ENCODE results near the gene SLC51B.
"Not testable (repeated sequence)": the region's sequence is repeated elsewhere in the genome, so short reads cannot be mapped to it uniquely, and the experiment has no call there.

The SLC51B gene

DNA sequence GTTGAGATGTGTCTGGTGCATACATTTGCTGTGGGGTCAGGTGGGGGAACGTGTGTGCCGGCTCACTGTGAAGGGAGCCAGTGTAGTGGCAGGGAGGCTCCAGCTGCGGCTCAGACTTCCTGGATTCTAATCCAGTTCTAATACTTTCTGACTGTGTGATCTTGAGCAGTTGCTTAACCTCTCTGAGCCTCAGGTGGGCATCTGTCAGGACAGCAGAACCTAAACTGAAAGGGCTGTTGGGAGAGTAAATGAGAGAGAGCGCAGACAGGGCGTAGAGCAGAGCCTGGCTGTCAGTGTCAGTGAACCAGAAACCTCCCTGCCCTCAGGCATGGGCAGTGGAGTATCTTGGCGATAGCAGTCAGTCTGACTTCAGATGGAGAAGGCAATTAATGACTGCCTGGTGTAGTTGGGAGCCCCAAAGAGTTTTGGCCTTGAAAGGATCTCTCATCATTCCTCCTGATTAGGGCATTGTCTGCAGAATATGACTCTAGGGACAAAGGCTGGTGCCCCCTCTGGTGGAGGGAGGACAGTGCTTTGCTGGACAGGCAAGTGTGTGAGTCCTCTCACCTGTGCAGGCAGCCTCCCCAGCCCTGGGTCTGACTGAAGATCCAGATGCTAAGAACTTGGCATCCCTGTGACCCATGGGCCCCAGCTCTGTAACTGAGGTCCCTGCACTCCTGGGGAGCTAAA lies 40.9 kb downstream of the SLC51B start:
- DNase-seq: peak; percentile 44

DNA sequence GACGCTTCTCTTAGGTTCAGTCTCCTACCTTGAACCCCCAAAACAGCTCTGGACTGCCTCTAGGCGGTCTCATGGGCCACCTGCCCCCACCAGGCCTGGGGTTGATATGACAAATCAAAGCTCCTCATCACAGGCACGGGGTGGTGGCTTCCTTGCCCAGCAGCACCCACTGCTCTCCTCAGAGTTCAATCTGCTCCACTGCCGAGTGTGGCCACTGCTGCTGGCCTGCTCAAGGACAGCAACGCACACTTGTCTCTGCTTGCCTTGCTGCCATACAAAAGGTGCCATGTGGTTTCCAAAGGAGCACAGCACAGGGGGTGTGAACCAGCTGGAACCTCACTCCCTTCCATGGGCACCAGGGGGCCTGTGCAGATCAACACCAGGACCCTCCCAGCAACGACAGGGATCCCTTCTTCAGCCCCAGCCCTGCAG lies 41.5 kb downstream of the SLC51B start:
- DNase-seq: no peak

DNA sequence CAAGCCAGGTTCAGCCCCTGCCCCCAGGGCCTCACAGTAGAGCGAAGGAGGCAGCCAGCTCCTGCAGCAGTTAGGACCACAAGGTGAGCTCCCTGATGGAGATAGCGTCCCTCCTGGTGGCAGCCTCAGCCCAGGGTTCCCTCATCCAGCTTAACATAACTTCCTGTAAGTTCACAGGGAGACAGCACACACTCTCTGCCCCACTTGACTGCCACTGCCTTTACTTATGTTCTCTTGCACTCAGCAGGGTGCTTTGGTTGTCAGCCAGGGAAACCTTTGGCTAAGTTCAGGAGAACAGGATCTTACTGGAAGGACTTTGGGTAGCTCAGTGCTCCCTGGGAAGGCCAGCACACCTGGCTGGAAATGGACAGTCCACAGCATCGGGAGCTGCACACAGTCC lies 42.2 kb downstream of the SLC51B start:
- no peak for DNase-seq

DNA sequence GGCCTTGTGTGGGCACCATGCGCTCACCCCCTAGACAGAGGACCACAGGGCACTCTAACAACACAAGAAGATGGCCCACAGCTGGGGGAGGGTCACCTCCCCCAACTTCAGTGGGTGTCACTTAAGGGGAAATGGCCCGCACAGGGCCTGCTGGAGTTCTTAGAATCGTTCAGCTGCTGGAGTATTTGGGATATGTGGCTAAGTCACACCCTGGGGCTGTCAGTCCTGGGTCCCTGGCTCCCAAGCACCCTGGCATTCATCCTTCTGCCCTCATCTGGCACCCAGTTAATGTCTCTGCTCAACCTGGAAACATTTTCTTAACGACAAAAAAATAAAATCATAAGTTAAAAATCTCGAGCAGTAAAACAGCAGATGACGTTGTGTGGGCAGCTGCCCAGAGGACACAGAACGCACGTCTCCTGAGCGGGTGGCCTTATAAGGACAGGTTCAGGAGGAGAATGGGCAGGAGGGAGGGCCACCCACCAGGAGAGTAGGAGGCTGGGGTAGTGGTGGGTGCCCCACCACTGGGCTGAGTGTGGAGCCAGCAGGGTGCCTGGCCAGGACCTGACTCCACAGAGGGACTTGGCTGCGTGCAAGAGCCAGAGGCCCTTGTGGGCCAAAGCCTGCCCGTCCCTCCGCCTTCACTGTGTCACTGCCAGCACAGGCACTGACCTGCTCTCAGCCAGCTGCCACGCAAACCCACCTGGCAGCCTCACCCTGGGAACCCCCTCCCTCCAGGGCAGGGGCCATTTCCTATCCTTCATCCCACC lies 42.9 kb downstream of the SLC51B start:
- DNase-seq: no peak

DNA sequence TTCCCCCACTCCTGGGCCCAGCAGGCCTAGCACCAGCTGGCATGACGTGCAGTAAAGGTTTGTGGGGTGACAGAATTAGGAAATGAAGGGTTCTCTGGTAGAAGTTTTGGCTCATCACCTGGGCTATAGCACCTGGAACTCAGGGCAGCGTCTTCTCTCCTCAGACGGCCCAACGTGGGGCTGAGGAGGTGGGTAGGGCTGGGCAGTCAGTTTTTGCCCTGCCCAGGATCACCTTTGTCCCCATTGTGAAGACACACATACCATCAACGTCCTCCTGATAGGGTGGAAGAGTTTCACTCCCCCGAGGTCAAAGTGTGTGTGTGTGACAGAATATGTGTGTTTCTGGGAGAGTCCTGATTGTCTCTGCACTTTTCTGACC lies 43.4 kb downstream of the SLC51B start:
- no peak for DNase-seq

DNA sequence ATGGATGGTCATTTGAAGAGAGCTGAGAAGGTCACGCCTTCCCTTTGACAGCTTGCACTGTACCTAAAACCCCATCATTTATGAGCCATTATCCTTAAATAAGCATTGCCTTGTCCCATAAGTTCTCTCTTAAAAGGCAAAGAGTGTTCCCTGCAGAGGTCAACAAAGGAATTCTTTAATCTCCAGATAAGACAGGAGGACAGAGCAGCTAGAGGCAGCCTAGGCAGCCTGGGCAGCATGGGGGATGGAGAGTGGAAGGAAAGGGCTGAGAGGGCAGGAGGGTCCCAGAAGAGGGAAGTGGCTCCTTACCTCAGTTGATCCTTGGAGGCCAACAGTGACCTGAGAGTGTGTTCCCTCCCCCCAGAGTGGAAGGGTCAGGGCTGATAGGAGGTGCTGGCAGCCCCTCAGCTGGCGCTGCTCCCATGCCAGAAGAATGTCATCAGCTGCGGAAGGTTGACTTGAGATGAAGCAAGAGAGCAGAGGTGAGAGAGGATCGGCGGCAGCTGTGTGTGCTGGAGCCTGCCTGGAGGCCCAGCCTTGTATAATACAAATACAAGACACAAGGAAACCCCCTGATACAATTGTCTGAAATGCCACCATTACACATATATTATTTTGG lies 44.1 kb downstream of the SLC51B start:
- DNase-seq: no peak

DNA sequence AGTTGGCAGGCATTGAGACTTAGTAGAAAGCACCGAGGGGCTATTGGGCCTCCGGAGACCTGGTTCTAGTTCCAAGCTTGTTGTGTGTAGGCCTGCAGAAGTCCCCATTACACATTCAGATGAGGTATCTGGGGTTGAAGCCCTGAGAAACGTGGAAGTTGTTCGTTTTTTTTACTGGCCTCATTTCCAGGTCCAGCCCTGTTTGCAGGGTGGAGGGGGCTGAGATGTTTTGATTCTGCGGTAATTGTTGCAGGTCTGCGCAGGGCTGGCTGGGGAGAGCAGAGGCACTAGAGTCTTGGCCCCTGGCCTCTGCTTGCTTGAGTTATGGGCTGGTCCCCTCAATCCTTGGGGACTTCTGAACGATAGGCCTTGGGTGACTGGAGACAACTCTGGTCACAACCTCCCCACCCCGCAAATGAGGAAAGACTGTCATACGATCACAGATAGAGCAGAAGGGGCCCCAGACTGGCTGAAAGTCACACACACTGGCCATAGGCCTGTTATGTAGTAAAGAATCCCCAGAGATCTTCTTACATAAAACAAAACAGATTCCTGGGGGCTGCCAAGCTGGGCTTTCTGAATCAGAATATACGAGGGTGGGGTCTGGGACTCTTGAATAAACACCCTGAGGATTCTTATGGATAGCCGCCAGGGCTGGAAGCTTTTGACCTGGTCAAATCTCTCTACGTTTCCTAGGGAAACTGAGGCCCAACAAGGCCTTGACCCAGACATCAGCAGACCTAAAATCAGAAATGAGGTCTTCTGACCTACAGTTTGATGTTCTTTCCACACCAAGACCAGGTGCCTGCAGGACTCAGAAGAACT lies 47.0 kb downstream of the SLC51B start:
- DNase-seq: no peak

DNA sequence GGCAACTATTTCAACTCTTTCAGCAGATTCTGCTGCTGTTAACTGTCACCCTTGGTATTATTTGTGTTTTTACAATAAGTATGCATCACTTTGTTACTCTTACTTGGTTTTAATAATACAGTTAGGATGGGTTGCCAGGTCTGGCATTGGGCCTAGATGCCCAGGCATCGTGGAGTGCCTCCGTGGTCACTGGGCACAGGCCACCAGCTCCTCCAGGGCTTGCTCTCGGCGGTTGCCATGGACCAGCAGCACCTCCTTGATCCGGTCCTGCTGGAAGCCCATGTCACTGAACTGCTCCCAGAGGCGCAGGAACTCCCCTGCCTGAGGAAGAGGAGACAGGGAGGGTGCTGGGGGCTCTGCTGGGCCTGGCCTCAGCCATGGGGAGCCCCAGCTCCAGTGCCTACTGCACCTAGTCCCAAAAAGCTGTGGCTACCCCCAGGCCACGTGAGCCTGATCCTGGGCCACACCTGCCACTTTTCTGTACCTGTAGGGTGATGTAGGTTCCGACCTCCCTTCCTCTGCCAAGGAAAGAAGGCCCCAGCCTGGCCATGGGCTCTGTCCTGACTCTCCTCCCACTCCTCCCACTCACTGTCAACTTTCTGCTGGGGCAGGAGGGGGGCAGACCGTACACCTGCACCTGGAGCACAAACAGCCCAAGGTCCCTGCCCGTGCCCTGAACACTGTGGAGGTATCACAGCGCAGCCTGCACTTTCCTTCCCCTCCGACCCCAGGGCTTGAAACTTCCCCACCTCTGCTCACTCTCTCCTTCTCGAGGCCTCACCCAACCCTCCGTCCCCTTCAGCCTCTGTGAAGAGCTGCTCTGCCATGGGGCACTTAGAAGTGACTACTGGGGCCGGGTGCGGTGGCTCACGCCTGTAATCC lies 48.0 kb downstream of the SLC51B start:
- DNase-seq: no peak

DNA sequence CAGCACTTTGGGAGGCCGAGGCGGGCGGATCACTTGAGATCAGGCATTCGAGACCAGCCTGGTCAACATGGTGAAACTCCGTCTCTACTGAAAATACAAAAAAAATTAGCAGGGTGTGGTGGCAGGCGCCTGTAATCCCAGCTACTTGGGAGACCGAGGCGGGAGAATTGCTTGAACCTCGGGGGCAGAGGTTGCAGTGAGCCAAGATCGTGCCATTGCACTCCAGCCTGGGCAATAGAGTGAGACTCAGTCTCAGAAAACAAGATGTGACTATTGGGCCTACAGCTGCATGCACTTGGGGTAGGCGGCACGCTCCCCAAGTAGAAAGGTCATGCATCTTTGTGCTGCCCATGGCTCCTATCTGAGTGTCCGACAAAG lies 48.6 kb downstream of the SLC51B start:
- not testable (repeated sequence) for DNase-seq

DNA sequence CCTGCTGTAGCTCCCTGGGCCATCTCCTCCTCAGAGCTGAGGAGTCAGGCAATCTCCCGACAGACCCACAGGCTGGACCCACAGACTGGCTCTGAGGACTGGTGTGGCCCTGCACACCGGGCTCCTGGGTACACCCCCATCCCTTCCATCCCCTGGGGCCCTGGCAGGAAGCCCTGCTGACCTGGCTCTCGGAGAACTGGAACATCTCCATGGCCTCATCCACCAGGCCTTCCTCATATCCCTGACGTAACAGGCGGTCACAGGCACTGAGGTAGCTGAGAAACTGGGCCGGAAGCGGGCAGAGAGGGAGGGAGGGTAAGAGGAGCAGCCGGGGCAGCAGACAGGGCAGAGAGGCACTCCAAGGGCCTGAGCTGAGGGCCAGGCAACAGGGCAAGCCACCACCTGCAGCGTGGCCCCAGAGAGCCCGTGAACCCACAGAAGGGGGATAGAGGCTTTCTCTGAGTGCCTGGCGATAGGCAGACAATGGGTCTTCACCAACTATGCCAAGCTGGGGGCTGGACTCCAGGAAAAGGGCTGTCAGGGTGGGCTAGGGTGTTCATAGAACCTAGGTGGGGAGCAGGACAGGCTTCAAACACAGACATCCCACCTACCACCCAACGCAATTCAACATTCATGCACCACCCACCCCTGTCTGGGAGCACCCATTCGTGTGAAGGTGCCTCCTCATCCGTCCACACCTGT lies 49.3 kb downstream of the SLC51B start:
- DNase-seq: no peak

DNA sequence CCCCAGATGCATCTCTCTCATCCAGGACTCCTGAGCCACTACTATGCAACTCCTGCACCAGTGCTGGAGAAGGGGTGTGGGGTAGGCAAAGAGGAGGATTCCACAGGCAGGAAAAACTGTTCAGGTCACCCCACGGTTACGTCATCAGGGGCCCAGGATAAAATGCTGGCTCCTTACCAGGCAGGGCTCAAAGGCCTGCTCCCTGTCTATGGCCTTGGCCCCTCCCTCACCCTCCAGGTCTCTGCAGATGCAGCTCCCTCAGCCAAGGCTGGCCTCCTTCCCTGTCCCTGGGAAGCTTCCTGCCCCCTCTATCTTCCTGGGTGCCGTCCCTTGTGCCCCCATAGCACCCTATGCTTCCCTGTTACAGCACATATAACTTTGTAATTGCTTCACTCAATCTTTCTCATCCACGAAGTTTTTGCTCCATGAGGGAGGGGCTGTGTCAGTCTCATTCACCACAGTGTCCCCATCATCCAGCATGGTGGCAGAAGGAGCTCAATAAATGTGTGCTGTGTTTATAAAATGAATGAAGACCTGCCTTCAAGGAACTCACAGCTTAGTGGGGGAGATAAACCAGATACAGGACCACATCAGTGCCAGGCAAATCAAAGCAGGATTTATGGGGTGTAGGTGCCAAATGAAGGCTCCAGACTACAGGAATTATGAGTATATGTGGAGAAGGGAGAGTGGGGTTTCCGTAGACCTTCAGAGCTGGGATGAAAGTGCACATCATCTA lies 50.0 kb downstream of the SLC51B start:
- DNase-seq: no peak

DNA sequence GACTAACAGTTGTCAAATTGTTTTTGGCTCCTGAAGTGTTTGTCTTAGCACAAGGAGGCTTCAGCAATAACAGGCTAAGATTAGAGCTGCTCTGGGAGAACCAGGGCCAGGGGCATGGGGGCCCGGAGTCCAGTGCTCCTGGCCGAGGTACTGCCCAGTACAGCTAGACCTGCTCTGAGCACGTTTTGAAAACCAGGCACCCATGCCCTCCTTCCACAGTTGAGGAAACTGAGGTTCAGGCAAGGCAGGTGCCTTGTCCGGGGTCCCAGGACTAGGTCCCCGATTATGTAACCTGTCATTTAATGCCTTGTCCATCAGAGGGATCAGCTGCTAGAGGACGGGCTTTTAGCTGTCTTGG lies 50.5 kb downstream of the SLC51B start:
- no peak for DNase-seq

DNA sequence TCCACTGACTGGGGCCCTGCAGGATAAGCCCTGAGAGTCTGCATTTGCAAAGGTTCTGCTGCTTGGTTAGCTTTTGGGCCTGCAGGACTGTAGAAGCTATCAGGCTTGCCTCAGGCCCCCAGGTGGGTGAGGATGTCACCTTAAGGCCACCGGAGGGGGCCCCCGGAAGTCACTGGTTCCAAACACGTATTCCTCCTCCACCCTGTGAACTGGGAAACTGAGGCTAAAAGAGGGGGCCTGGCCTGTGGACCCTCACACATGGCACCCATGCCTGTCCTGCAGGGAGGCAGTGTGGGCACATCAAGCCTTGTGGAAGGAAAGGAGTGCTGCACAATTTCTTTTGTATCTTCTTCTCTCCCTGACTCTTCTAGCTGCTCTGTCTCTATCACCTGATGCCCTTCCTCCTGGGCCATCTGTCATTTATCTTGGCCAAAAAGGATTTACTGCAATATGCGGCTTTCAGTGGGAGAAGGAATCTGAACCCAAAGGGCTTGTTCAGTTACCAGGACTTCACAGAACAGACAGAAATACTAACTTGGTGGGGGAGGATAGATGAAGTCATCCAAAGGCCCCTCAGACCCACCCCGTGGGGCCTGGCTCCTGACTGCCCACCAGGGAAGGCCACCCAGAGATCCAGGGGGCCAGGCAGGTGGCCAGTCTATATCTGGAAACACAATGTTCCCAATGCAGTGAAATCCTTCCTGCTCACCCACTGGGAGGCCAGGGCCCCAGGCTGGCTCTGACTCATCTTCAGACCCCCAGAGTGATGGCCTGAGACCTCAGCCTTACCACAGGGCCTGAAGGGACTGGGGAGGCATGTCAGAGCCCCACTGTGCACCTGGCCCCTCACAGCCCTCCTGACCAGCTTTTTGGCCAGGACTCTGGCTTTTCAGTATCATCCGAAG lies 51.5 kb downstream of the SLC51B start:
- no peak for DNase-seq

DNA sequence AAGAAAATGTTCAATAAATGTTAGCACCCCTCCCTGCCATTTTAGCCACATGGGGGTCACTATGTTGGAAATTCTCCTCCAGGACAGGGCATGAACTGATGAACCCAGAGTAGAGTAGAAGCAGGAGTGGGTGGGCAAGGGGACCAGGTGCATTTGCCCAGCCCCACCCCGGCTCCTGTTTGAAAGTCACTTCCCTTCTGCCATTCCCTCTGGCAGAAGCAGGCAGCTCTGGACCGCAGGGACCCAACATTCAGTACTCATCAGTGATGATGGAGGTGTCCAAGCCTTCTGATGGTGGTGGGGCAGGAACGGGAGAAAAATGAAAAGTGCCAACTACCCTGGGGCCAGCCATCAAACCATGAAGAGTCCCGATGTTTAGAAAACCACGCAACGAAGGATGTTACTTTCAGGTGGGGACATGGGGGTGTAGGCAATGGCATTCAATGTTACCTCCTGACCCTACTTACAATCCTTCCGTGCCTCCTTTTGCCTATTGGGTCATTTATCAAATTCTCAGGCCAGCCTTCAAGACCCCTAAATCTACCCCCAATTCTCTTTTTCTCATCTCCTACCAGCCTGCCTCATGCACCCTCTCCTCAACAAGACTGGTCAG lies 52.6 kb downstream of the SLC51B start:
- DNase-seq: no peak

DNA sequence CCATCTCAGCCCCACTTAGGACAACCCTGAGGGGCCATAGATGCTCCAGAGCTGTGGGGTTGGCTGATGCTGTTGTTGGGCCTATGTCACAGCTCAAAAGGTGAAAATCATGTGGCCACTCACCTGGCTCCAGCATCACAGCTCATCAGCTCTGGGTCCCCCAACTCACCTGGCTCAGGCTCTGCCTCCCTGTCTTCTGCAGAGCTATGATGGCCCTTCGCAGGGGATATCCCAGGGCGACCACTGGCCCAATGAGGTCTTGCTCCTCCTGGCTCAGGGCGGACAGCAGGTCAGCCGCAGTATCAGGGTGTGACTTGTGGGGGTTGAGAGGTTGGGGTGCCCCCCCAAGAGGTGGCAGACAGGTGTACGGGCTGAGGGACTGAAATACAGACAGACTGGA lies 54.1 kb downstream of the SLC51B start:
- no peak for DNase-seq

DNA sequence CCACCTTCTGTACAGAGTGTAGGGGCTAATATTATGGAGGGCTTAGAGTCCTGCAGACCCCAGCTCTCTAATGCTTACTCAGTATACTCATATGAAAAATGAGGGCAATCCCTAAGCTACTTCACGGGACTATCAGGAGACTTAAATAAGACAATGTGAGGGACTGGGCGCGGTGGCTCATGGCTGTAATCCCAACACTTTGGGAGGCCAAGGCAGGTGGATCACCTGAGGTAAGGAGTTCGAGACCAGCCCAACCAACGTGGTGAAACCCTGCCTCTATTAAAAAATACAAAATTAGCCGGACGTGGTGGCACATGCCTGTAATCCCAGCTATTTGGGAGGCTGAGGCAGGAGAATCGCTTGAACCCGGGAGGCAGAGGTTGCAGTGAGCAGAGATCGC lies 54.6 kb downstream of the SLC51B start:
- not testable (repeated sequence) for DNase-seq

DNA sequence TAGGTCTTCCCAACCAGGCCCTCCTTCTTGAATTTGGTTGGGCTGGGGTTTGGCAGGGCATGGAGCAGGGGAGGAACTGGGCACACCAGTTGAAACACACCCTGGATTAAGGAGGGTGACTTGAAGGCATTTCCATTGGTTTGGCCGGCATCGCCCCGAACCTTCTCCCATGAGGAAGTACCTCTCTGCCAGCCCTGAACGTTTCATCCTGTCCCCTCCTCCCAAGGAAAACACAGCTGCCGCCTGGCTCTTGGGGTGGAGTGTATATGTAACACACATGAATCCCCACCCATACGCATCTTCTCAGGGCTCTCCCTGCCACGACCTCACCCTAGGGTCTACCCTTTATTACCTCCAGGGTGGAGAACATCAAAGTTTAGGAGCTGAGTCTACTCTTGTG lies 55.3 kb downstream of the SLC51B start:
- DNase-seq: no peak

DNA sequence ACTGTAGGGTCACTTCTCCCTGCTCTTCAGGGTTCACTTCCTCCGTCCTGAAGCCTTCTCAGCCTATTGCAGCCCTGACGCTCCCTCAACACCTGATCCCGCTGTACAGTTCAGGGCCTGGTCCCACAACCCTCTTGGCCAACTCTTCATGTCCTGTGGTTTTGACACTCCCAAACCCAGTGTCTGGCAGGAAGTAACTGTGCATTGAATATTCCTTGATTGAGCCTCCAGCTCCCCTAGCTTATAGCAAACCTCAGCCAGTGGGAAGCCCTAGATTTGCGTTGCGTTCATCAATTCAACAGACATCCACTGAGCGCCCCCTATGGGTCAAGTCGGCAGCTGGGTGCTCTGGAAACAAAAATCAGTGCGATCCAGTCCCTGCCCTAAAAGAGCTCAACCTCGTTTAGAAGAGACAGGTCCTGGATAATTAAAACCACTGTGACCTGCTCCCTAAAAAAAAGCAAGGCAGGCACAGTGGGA lies 56.3 kb downstream of the SLC51B start:
- DNase-seq: peak; percentile 50
